Stimulated activated CD8-positive, alpha-beta memory T cell treated with anti-CD3 and anti-CD28 coated beads, Interleukin-7, amount 100 ng/mL, for 24 hours (primary cell): ENCODE data around the gene PDPK1.
"Not testable (repeated sequence)": the region's sequence is repeated elsewhere in the genome, so short reads cannot be mapped to it uniquely, and the experiment has no call there.

Experiments
- DNase-seq: peaks from one replicate; pipeline ENCODE4 v3.0.0-alpha.2; 2020; ENCODE audit warnings: low read depth

PDPK1 gene

DNA sequence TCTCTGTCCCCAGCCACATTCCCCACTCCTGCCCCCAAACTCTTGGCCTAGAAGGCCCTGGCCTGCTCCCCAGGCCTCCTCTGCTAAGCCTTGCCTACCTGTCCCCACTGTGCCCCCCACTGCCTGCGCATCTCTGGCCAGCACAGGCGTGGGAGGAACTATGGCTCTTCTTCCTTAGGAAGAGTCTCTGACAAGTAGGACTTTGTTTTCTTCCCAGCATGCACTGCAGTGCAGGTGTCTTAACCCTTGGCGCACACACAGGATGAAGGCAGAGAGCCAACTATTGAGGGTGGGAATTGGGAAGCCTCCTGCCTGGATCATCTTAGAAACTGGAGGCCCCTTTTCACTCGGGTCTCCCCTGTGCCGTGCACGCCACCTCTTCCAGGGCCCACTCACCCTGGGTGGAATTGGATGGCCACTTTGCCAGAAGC is 14.0 kb upstream of the PDPK1 start:
- no peak for DNase-seq

- DNase-seq: no peak
Measured at GRCh38 chr16:2524339-2524938, 13.4 kb upstream of the PDPK1 start.

- DNase-seq: no peak
Measured at GRCh38 chr16:2526135-2526534, 11.7 kb upstream of the PDPK1 start.

GRCh38 chr16:2527071-2527783 is 10.6 kb upstream of the PDPK1 start:
- DNase-seq: no peak

DNA sequence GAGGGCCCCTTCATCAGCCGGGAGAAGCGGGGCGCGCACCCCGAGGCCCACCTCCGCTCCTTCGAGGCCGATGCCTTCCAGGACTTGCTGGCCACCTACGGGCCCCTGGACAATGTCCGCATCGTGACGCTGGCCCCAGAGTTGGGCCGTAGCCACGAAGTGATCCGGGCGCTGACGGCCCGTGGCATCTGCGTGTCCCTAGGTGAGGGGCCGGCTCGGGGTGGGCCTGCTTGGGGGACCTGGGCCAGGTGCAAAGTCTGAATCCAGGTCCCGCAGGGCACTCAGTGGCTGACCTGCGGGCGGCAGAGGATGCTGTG is 10.1 kb upstream of the PDPK1 start:
- DNase-seq: no peak

DNA sequence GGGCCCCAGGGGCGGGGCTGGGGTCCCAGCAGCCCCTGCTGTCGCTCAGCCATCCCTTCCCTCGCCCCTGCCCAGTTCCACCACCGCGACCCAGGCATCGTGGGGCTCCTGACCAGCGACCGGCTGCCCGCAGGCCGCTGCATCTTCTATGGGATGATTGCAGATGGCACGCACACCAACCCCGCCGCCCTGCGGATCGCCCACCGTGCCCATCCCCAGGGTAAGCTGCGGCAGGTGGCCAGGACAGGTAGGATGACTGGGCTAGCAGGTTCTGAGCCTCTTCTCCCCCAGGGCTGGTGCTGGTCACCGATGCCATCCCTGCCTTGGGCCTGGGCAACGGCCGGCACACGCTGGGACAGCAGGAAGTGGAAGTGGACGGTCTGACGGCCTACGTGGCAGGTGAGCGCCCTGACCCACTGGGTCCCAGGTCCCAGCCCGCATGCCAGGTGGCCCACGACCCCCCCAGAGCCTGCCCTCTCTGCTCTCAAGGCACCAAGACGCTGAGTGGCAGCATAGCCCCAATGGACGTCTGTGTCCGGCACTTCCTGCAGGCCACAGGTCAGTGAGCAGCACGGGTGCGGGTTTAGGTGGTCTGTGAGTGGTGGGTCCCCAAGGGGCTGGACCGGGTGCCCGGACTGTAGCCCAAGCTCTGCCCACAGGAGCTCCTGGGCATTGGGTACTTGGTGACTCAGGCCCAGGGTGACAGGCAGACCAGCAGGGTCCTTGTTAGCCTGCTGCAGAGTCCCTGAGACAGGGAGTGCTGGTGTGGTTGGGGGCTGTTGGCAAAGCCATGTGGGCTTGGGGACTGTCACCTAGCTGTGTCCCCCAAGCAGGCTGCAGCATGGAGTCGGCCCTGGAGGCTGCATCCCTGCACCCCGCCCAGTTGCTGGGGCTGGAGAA is 9.4 kb upstream of the PDPK1 start:
- DNase-seq: no peak

- DNase-seq: no peak
Measured at GRCh38 chr16:2529061-2529931, 8.5 kb upstream of the PDPK1 start.

GRCh38 chr16:2529961-2530628 is 7.7 kb upstream of the PDPK1 start:
- no peak for DNase-seq

DNA sequence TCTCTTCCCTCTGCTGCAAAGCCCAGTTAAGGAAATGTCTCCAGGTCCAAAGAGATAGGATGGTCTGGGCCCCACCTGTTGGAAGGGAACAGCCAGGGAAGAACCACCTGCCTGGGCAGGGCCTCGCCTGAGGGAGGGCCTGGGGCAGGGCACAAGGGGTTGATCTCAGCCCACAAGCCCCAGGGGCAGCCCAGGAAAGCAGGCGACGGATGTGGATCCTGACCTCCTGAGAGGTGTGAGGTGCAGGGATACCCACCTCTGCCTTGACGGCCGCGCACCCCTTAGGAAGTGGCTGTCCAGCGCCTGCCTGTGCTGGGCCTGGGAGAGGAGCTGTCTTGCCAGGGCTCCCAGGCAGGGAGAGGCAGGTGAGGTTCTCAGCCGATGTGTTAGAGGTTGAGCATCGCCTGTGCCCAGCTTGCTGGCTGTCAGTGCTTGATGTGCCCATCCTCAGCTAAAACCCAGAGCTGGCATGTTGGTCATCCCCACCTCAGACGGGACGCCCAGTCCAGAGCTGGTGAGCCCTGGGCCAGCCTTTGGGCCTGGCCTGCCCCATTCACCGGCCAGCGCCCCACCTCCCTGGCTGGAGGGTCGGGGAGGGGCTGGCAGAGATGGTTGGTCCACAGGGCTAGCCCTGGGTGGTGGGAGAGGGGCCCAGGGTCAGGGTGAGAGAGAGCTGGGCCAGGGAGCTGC is 7.0 kb upstream of the PDPK1 start:
- no peak for DNase-seq

DNA sequence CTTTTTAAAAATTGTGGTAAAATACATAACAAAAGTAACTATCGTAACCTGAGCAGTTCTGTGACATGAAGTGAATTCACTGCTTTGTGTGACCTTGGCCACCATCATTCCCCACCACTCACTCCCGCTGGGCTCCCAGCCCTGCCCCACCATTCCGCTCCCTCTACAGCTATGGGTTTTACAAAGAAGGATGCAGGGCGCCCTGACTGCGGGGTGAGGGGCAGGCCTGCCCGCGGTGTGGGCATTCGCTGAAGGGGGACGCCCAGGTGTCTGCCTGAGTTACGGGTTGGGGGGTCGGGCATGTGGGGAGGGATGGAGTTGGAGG is 6.5 kb upstream of the PDPK1 start, which contains the start of gene CEMP1:
CEMP1 (minus strand) TSS at position 38 of the 325 bp plus-strand sequence. CDS start 335 bp downstream, outside the sequence.
- DNase-seq: no peak

GRCh38 chr16:2531696-2532493 is 5.9 kb upstream of the PDPK1 start:
- DNase-seq: peak; percentile 94

- DNase-seq: no peak
Measured at GRCh38 chr16:2532494-2533141, 5.2 kb upstream of the PDPK1 start.

GRCh38 chr16:2533142-2533755 is 4.6 kb upstream of the PDPK1 start:
- not testable (repeated sequence) for DNase-seq

DNA sequence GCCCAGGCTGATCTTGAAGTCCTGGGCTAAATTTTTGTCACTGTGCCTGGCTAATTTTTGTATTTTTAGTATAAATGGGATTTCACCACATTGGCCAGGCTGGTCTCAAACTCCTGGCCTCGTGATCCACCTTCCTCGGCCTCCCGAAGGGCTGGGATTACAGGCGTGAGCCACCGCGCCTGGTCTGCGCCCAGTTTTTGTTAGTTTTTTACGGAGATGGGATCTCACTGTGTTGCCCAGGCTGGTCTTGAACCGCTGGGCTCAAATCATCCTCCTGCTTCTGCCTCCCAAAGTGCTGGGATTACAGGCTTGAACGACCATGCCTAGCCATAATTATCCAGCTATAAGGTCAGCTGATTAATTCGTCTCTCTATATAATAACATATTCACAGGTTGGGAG is 3.9 kb upstream of the PDPK1 start:
- no peak for DNase-seq

DNA sequence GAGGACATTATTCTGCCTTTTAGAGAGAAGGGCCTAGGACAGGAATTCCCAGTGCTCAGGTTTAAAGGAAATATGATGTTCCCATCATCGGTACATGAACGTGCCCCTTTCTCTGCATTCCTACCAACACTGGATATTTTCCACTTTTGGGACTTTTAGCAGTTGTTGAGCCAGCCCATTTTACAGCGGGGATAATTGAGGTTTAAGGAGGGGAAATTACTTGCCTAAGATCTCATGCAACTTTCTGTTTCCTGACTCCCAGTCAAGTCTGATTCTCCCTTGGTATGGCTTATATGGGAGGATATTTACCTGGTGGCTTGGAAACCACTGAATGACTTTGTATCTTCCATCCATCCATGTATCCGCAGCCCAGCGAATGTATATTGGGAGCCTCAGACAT is 3.5 kb upstream of the PDPK1 start:
- DNase-seq: not testable (repeated sequence)

DNA sequence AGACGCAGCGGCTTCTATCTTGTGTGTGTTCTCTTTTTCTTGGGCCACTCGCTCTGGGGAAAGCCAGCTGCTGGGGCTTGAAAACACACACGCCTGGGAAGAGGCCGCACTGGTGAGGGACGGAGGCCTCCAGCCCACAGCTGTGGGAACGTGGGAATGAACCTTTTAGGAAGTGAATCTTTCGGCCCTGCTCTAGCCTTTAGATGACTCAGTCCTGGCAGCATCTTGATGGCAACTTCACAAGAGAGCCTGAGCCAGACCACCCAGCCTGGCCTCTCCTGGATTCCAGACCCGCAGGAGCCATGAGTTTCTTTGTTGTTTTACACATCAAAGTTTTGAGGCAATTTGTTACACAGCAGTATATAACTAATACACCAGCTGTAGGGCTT is 2.2 kb upstream of the PDPK1 start:
- DNase-seq: no peak

DNA sequence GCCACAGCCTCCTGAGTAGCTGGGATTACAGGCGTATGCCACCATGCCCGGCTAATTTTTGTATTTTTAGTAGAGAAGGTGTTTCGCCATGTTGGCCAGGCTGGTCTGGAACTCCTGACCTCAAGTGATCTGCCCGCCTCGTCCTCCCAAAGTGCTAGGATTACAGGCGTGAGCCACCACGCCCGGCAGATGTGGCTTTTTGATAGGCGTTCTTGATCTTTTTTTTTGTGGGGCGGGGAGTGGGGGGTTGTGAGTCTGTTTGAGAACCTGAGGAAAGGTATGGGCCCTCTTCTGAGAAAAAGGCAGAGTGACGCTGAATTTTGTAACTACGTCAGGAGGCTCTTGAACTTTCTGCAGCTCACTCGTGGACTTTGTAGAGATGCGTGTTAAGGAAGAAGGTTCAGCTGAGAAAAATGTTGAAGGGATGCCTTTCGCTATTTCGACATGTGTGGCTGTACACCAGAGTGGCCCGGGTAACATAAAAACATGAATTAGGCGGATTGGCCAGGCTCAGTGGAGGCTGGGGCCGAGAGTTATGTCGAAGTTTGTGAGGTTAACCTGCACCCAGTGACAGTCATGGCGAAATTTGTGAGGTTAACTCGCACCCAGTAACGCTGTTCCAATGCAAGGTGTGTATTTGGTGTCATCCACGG is 1.5 kb downstream of the PDPK1 start:
- not testable (repeated sequence) for DNase-seq

GRCh38 chr16:2539845-2540458 is 2.1 kb downstream of the PDPK1 start:
- not testable (repeated sequence) for DNase-seq
